Jurkat, Clone E6-1 (cell line): ENCODE measurements around the gene UBE2V1.

Source experiments
- DNase-seq: peaks from one replicate; pipeline ENCODE4 v3.0.0-alpha.2; 2011; ENCODE audit warnings: low read depth, low spot score
- H3K4me3 ChIP-seq: 2 replicates; pipeline ENCODE4 v1.5.1; 2011; ENCODE audit warnings: mild to moderate bottlenecking, low read length, control low read depth, moderate library complexity

Gene UBE2V1

GRCh38 chr20:50038574-50038991 lies 74.4 kb downstream of the UBE2V1 start:
- H3K4me3 ChIP-seq, result no peak overlapping the region
- DNase-seq, result no peak

GRCh38 chr20:50038169-50038568 lies 74.8 kb downstream of the UBE2V1 start:
- H3K4me3 ChIP-seq, result no peak overlapping the region
- no peak for DNase-seq

DNA sequence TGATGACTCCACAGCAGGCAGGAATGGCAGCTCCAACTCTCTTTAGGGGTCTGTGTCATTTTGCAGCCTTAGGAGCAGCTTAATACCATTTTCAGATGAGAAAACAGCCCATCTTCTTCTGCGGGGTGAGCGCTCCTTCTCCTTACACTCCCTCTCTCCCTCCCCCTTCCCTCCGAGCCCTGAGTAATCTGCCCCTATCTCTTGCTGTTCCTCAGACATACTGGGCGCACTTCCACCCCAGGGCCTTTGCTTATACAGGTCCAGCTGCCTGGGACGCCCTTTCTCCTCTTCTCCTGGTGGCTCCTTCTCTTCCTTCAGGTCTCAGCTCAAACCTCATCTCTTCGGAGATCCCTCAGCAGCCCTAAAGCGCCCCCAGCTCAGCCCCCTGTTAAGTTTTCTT lies 75.4 kb downstream of the UBE2V1 start:
- DNase-seq, result no peak
- H3K4me3 ChIP-seq, result no peak overlapping the region

GRCh38 chr20:50037123-50037522 lies 75.8 kb downstream of the UBE2V1 start:
- no peak for DNase-seq
- H3K4me3 ChIP-seq, result no peak overlapping the region

DNA sequence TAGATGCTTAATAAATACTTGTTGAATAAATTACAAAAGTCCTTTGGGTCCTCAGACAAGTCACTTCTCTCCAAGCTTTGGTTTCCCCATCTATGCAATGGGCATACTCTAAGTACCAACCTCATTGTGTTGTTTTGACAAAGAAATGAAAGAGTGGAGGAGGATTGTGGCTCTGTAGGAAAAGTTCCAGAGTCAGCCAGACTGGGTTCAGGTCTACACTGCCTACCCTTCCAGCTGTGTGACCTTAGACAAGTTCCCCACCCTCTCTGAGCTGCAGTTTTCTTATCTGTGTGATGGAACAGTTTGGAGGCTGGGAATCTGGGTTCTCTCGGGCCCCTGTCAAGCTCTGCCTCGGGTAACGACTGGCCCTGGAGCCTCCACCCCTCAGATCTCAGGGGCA lies 76.2 kb downstream of the UBE2V1 start:
- H3K4me3 ChIP-seq, result no peak overlapping the region
- no peak for DNase-seq

DNA sequence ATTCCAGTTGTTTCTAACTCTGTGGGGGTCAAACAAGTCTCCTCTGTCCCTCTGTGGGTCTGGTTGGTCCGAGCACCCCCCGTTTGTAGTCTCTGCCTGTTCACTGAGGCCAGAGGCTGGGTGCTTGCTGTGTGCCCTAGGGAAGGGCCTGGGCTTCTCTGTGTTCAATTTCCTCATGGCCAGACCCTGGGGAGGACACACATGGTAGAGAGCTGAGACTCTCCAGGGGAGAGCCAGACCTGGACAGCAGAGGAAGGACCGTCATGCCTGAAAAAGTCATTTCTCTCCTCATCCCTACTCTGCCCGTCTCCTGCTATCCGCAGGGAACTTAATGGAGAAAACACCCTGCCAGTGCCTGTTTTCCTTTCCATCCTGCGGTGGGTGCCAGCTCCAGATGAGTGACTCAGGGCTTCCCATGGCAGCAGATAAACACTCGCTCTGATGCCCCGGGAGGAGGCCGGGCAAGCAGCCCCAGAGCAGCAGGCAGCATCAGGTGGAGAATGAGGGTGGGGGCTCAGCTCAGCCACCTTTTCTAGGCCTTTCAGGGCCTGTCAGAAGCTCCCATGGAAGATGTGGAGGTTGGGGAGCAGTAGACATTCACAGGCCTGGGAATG lies 78.3 kb downstream of the UBE2V1 start:
- DNase-seq, result no peak
- H3K4me3 ChIP-seq, result no peak overlapping the region

DNA sequence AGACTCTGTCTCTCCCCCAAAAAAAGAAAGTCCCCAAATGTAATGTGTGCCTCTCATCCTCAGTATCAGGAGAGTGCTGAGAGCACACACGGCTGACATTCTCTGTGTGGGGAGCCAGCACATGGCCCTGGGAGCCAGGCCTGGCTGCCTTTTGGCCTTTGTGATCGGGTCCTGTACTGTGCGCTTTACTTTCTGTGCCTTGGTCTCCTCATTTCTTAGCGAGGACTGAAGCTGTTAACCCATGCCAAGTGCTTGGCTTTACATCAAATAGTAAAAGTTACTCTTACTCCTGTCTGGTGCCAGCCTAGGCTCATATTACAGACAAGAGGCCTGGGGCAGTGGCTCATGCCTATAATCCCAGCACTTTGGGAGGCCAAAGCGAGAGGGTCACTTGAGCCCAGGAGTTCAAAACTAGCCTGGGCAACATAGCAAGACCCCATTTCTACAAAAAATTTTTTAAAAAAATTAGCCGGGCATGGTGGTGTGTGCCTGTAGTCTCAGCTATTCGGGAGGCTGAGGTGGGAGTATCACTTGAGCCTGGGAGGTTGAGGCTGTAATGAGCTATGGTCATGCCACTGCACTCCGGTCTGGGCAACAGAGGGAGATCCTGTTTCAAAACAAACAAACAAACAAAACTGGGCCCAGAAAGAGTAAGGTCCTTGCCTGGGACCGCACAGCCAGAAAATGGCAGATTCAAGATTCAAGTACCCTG lies 79.8 kb downstream of the UBE2V1 start:
- no peak overlapping the region for H3K4me3 ChIP-seq
- no peak for DNase-seq
